ENCODE results near the gene RAPGEF5.

RAPGEF5 gene, protein sequence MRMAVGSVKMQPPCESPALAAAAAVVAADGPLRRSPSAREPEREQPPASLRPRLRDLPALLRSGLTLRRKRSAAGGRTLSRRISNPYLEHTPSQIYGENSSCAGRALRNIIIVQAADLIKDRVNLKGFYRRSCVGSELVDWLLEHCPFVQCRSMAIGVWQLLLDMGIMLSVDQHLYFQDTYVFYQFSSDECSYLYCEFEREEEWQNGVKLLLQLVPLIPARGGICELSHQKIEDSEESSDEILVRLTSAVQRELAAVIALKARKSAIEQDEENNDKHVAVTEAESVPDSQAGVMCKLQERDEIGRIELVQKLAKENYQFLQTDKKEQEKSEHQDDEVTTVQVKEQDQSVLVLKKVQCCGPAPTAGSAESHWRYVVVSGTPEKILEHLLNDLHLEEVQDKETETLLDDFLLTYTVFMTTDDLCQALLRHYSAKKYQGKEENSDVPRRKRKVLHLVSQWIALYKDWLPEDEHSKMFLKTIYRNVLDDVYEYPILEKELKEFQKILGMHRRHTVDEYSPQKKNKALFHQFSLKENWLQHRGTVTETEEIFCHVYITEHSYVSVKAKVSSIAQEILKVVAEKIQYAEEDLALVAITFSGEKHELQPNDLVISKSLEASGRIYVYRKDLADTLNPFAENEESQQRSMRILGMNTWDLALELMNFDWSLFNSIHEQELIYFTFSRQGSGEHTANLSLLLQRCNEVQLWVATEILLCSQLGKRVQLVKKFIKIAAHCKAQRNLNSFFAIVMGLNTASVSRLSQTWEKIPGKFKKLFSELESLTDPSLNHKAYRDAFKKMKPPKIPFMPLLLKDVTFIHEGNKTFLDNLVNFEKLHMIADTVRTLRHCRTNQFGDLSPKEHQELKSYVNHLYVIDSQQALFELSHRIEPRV

DNA sequence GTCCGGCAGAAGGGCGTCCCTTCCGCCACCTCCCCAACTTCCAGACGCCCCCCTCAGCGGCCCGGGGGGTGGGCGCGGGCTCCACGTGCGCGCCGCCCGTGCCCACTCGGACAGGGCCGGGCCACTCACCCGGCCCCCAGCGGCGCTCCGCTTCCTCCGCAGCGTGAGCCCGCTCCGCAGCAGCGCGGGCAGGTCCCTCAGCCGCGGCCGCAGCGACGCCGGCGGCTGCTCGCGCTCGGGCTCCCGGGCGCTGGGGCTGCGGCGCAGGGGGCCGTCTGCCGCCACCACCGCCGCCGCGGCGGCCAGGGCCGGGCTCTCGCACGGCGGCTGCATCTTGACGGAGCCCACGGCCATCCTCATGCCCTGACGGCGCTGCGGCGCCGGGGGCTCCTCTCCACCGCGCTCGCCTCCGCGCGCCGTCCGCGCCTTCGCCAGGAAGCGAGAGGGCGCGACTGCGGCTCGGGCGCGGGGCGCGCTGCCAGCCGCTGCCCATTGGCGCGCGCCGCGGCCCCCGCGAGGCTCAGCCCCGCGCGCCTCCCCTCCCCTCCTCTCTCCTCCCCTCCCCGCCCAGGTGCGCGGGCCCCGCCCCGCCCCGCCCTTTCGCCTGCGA is at the start of gene RAPGEF5:
TSS of gene RAPGEF5 (minus strand) at position 454 of the 610 bp plus-strand sequence. CDS start at position 360, 94 bp downstream.
- Histone ChIP-seq H3K36me3 (replicated peaks; ENCODE audit: insufficient read depth, low read length) (no peaks in the 10 kb centered on the region), H3K27me3 (replicated peaks; ENCODE audit: insufficient read depth, low read length) (no peaks in the 10 kb centered on the region), H3K27ac (ENCODE audit: low read length) (0 out of 2 replicates have a peak within 1 kb of the TSS, but pooled peaks have one; percentile 3), H3K9me2 (replicated peaks; ENCODE audit: insufficient read depth, low read length) (no peaks in the 10 kb centered on the region), H4K20me1 (ENCODE audit: insufficient read depth, low read length) (no peaks in the 10 kb centered on the region), H3K9me3 (replicated peaks; ENCODE audit: insufficient read depth, low read length) (no peaks in the 10 kb centered on the region), H2AFZ (ENCODE audit: low read length) (peak within 1 kb of the TSS; percentile 53), H3F3A (ENCODE audit: insufficient read depth, low read length) (peaks cover 12% of the 10 kb centered on the region), H3K4me1 (ENCODE audit: low read length) (peaks cover 21% of the 10 kb centered on the region), H3K9ac (ENCODE audit: low read length) (peak within 1 kb of the TSS; percentile 55), H3K79me2 (ENCODE audit: low read length) (peaks cover 44% of the 10 kb centered on the region), H3K4me2 (ENCODE audit: low read depth, low read length) (peak within 1 kb of the TSS; percentile 96), H3K4me3 (ENCODE audit: low read length) (peak within 1 kb of the TSS; percentile 70)
- TF ChIP-seq EZH2phosphoT487 (IDR thresholded peaks at IDR 0.05; ENCODE audit: low read length) (no peak), EZH2 (optimal IDR thresholded peaks at IDR 0.05; ENCODE audit: low read depth, low read length) (no peak)
- TF ChIP-seq, protein P1, sequence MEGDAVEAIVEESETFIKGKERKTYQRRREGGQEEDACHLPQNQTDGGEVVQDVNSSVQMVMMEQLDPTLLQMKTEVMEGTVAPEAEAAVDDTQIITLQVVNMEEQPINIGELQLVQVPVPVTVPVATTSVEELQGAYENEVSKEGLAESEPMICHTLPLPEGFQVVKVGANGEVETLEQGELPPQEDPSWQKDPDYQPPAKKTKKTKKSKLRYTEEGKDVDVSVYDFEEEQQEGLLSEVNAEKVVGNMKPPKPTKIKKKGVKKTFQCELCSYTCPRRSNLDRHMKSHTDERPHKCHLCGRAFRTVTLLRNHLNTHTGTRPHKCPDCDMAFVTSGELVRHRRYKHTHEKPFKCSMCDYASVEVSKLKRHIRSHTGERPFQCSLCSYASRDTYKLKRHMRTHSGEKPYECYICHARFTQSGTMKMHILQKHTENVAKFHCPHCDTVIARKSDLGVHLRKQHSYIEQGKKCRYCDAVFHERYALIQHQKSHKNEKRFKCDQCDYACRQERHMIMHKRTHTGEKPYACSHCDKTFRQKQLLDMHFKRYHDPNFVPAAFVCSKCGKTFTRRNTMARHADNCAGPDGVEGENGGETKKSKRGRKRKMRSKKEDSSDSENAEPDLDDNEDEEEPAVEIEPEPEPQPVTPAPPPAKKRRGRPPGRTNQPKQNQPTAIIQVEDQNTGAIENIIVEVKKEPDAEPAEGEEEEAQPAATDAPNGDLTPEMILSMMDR (IDR thresholded peaks at IDR 0.05; ENCODE audit: low read length): no peak
- DNase-seq: peak; percentile 69

- no peak overlapping the region for H3K4me3 ChIP-seq (ENCODE audit: low read length)
- DNase-seq: no peak
- H3K27me3 ChIP-seq (replicated peaks; ENCODE audit: insufficient read depth, low read length): no peaks in the 10 kb centered on the region
- no peaks in the 10 kb centered on the region for H3F3A ChIP-seq (ENCODE audit: insufficient read depth, low read length)
- no peaks in the 10 kb centered on the region for H4K20me1 ChIP-seq (ENCODE audit: insufficient read depth, low read length)
- H3K36me3 ChIP-seq (replicated peaks; ENCODE audit: insufficient read depth, low read length): no peaks in the 10 kb centered on the region
- no peak overlapping the region for H3K9ac ChIP-seq (ENCODE audit: low read length)
- peaks cover 8% of the 10 kb centered on the region for H3K4me1 ChIP-seq (ENCODE audit: low read length)
- no peak overlapping the region for H2AFZ ChIP-seq (ENCODE audit: low read length)
- no peaks in the 10 kb centered on the region for H3K9me3 ChIP-seq (replicated peaks; ENCODE audit: insufficient read depth, low read length)
- H3K4me2 ChIP-seq (ENCODE audit: low read depth, low read length): no peak overlapping the region
- no peak overlapping the region for H3K27ac ChIP-seq (ENCODE audit: low read length)
- H3K79me2 ChIP-seq (ENCODE audit: low read length): no peaks in the 10 kb centered on the region
- TF ChIP-seq EZH2phosphoT487 (IDR thresholded peaks at IDR 0.05; ENCODE audit: low read length) (no peak), EZH2 (optimal IDR thresholded peaks at IDR 0.05; ENCODE audit: low read depth, low read length) (no peak)
- TF ChIP-seq, protein P1 (IDR thresholded peaks at IDR 0.05; ENCODE audit: low read length): no peak
- no peaks in the 10 kb centered on the region for H3K9me2 ChIP-seq (replicated peaks; ENCODE audit: insufficient read depth, low read length)
Observed at GRCh38 chr7:22406715-22407114, 49.8 kb upstream of the RAPGEF5 start.

DNA sequence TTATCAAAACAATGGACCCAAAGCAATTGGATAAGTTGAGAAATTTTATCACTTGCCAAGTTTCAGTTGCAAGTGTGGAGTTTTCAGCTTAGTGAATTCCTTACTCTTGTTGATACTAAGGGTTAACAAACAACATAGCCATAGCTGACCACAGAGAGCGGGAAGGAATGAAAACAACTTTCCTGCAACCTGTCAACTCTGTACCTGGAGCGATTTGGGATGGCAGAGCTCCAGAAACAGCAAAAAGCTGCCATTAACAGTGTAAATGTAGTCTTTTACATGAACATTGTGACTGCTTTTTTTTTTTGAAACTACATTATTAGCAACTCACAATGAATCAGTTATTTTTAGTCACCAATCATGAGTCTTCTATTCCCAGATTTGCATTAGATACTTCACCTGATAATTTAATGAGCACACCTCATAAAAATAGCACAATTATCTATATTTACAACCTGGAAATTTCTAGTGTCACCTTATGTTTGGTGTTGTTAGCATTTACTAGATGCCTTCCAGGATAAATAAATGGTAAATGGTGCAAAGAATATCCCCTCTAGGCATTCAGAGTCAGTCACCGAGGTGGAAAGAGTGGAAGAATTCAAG is 47.6 kb upstream of the RAPGEF5 start:
- H3K79me2 ChIP-seq (ENCODE audit: low read length): no peaks in the 10 kb centered on the region
- H3K27me3 ChIP-seq (replicated peaks; ENCODE audit: insufficient read depth, low read length): no peaks in the 10 kb centered on the region
- no peaks in the 10 kb centered on the region for H3K36me3 ChIP-seq (replicated peaks; ENCODE audit: insufficient read depth, low read length)

More for the DNA sequence above, 47.6 kb upstream of the RAPGEF5 start:
- Histone ChIP-seq H3K27ac (ENCODE audit: low read length) (no peak overlapping the region), H4K20me1 (ENCODE audit: insufficient read depth, low read length) (no peaks in the 10 kb centered on the region), H3K9me3 (replicated peaks; ENCODE audit: insufficient read depth, low read length) (no peaks in the 10 kb centered on the region), H3K4me1 (ENCODE audit: low read length) (peaks cover 8% of the 10 kb centered on the region), H3K9me2 (replicated peaks; ENCODE audit: insufficient read depth, low read length) (no peaks in the 10 kb centered on the region), H3K4me2 (ENCODE audit: low read depth, low read length) (no peak overlapping the region), H2AFZ (ENCODE audit: low read length) (no peak overlapping the region), H3F3A (ENCODE audit: insufficient read depth, low read length) (no peaks in the 10 kb centered on the region), H3K4me3 (ENCODE audit: low read length) (no peak overlapping the region), H3K9ac (ENCODE audit: low read length) (no peak overlapping the region)
- DNase-seq: no peak
- no peak for TF ChIP-seq EZH2 (optimal IDR thresholded peaks at IDR 0.05; ENCODE audit: low read depth, low read length)
- no peak for TF ChIP-seq EZH2phosphoT487 (IDR thresholded peaks at IDR 0.05; ENCODE audit: low read length)
- TF ChIP-seq, protein P1 (IDR thresholded peaks at IDR 0.05; ENCODE audit: low read length): no peak
